HG03097 (cell line): ENCODE measurements around the gene ZNF593OS.

Source experiments
- ATAC-seq: cut with Tn5 transposase; IDR thresholded peaks from one replicate; pipeline ENCODE4 v1.9.1; 2021; ENCODE audit not compliant: unreplicated experiment, low FRiP score

Gene ZNF593OS

GRCh38 chr1:26184883-26185282 is 13.3 kb upstream of the ZNF593OS start:
- no peak for ATAC-seq

DNA sequence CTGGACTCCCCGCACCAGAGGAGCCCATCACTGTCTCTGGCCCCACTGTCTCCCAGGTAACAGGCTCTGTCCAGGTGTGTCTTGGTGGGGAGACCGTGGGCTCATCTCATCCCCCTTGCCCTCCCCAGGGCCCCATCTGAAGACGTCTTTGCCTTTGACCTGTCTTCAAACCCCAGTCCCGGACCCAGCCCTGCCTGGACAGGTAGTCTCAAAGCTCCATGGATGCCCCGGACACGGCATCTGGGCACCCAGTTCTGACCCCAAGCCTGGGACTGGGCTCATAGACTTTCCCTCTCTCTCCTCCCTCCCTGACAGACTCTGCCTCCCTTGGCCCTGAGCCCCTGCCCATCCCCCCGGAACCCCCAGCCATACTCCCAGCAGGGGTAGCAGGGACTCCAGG is 12.5 kb upstream of the ZNF593OS start:
- no peak for ATAC-seq

DNA sequence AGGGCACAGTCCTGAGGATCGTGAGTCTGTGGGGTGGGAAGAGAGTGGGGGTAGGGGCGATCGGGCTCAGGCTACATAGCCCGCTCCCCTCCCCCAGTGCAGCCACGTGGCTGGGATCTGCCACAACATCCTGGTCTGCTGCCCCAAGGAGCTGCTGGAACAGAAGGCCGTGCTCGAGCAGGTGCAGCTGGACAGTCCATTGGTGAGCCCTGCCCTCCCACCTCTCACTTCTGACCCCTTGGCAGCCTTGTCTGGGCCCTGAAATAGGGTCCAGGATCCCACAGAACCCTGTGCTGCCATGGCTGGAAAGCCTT is 10.7 kb upstream of the ZNF593OS start:
- no peak for ATAC-seq

DNA sequence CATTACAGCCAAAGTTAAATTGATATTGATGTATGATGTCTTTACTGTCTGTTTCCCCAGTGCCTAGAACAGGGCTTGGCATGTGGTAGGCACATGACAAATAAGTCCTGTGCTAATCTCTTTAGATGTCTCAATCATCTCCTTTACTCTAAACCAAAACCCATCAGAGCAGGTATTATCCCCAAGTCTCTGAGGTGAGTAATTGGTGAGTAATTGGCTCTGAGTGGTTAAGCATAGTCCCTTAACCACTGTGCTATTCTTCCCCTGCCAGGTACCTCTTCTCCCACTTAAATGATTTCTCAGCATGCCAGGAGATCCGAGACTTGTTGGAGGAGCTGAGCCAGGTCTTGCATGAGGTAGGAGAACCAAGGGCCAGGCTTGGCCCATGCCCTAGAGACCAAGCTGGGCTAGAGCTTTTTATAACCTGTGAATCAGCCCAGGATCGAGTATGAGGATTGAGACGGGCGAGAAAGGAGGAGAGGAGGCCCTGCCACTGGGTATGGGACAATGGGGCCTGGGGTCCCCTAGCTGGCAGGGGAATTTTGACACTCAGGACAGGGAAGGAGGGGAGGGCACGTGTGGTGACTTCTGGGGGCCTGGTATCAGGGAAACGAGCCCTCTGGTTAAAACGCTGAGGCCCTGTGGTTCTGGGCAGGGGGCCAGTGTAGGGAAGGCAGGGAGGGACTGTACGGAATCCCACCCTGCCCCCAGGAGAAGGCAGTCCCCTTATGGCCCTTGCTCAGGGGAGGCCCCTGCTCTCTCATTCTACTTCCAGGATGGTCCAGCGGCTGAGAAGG is 10.2 kb upstream of the ZNF593OS start:
- ATAC-seq, result no peak

- no peak for ATAC-seq
These were observed 8.4 kb upstream of the ZNF593OS start for GRCh38 chr1:26180010-26180506.

- no peak for ATAC-seq
These were observed 5.6 kb upstream of the ZNF593OS start, which contains the start of gene CNKSR1 for GRCh38 chr1:26177182-26177684. TSS of gene CNKSR1 (plus strand) at chr1:26177491. CDS start at chr1:26177548, 57 bp downstream.

- no peak for ATAC-seq
These were observed 3.7 kb upstream of the ZNF593OS start for GRCh38 chr1:26175346-26175745.

- no peak for ATAC-seq
These were observed 1.2 kb downstream of the ZNF593OS start for GRCh38 chr1:26170472-26170821.

DNA sequence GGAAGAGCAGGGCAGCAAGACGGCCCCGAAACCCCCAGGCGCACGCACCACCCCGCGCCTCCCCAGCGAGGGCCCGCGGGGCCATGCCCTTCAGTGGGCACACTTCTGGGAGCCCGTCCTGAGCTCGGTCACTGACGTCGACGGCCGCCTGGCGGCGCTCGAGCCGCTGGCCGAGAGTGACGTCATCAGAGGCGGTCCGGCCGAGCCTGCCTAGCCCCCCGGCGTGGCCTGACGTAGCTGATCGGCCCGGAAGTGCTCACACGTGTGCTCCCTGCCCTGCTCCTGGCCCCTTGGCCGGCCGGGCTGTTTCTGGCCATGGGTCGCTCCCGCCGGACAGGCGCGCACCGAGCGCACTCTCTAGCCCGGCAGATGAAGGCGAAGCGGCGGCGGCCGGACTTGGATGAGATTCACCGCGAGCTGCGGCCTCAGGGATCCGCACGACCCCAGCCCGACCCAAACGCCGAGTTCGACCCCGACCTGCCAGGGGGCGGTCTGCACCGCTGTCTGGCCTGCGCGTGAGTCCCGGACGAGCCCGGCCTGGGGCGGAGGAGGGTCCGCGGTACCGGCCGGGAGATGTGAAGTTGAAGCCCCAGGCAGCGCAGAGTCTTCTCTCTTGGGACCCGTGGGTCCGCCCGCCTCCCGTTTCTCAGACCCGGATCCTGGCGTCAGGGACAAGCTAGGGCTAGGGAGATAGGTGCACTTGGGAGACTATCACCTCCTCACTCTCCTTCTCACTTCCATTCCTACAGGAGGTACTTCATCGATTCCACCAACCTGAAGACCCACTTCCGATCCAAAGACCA is 1.8 kb downstream of the ZNF593OS start, which contains the start of gene ZNF593:
Gene ZNF593 (plus strand): TSS at position 240 of the 803 bp plus-strand sequence. CDS start 76 bp downstream, at position 316.
- ATAC-seq, result peak; percentile 90

- no peak for ATAC-seq
These were observed 2.5 kb downstream of the ZNF593OS start for GRCh38 chr1:26169198-26169554.

- no peak for ATAC-seq
These were observed 3.0 kb downstream of the ZNF593OS start, which contains the start of gene C1orf232 for GRCh38 chr1:26168410-26169197. TSS of gene C1orf232 (minus strand) at chr1:26168963. CDS start at chr1:26168499, 464 bp downstream.

- ATAC-seq, result no peak
These were observed 4.8 kb downstream of the ZNF593OS start for GRCh38 chr1:26166719-26167281.

DNA sequence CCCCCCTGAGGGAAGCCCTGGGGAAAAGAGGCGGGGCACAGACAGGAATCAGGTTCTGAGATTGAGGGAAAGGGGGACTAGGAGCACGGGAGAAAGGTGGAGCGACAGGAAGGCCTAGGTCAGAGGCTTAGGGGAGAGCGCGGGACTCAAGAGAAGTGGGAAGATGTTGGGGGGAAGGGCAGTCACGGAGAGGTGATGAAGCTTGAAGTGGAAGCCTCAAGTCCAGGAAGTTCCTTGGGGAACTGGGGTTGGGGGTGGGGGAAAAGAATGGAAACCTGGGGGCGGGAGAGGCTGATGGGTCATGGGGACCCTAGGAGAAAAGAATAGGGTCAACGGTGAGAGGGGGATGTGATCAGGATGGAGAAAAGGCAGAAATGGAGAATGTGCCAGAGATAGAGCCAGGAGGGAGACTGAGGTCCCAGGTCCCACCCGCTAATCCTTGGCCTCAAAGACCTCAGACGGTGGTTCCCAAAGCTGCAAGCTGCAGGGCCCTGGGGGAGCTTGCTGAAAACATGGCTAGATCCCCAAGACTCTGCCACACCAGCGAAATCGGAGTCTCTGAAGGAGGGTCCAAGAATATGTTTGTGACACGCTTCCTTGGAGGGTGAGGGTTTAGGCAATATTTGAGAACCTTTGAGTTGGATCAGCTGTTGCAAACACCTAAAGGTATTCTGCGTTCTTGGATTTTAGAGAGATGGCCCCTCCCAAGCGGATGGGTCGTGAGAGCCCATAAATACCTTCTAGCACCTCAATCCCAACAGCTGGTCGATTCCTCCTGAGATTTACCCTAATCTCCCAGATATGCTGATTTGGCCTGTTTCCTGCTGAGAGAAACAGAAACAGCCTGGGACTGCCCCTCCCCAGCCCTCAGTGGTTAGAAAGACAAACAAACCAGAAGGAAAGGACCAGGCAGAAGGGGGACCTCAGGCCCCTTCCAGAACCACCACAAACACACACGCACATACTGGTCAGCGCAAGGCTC is 6.5 kb downstream of the ZNF593OS start:
- no peak for ATAC-seq

- no peak for ATAC-seq
These were observed 7.4 kb downstream of the ZNF593OS start for GRCh38 chr1:26164036-26164860.

GRCh38 chr1:26163684-26164035 is 8.0 kb downstream of the ZNF593OS start:
- no peak for ATAC-seq

DNA sequence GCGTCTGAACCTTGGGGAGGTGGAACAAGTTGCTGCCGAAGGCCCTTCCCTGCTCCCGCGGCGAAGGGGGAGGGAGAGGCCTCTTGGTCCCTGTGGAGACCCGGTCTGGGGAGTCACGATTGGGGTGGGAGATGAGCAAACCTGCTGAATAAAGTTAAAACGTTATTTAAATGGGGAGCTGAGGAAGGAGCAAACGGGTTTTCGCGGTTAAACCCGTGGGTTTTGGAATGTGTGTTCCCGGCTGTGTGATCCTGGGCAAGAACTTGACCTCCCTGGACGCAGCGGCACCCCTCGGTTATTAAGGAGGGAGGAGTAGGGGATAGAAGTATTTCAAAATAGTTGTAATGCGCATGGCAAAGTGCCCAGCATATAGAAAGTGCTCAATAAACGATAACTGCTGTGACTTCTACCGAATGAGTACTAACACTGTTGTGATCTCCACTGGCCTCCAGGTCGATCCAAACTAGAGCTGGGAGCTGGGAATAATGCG is 9.4 kb downstream of the ZNF593OS start:
- ATAC-seq, result no peak

- no peak for ATAC-seq
These were observed 10.0 kb downstream of the ZNF593OS start for GRCh38 chr1:26161415-26162219.
